ENCODE measurements around the gene MS4A3.
"Not testable (repeated sequence)": the region's sequence is repeated elsewhere in the genome, so short reads cannot be mapped to it uniquely, and the experiment has no call there.

The MS4A3 gene, protein sequence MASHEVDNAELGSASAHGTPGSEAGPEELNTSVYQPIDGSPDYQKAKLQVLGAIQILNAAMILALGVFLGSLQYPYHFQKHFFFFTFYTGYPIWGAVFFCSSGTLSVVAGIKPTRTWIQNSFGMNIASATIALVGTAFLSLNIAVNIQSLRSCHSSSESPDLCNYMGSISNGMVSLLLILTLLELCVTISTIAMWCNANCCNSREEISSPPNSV

GRCh38 chr11:60056349-60056969, at the start of gene MS4A3:
TSS of gene MS4A3 (plus strand) at chr11:60056665. CDS start at chr11:60061161, 4,496 bp downstream.
- Histone ChIP-seq H3K27me3 (ENCODE audit: control insufficient read depth in 5 of 5, insufficient read depth in 4 of 5, low read length in 5 of 5) (peaks cover 0 to 5% (median 0%) of the 10 kb centered on the region in 5 donors), H3K4me3 (ENCODE audit: low read depth in 1 of 5, low read length in 5 of 5) (no peak within 1 kb of the TSS), H3K4me1 (ENCODE audit: control insufficient read depth in 5 of 5, insufficient read depth in 5 of 5, low read length in 5 of 5) (no peaks in the 10 kb centered on the region), H3K36me3 (ENCODE audit: control insufficient read depth in 5 of 5, insufficient read depth in 5 of 5, low read length in 5 of 5) (no peaks in the 10 kb centered on the region), H3K27ac (ENCODE audit: low read depth, low read length) (no peak within 1 kb of the TSS), H3K9ac (ENCODE audit: low read length in 5 of 5) (no peak within 1 kb of the TSS), H3K9me3 (ENCODE audit: control insufficient read depth in 5 of 5, low read length in 5 of 5) (peaks cover 0 to 3% (median 0%) of the 10 kb centered on the region in 5 donors)

- H3K4me3 ChIP-seq (ENCODE audit: low read depth in 1 of 5, low read length in 5 of 5), result no peak within 1 kb of the TSS
- H3K9me3 ChIP-seq (ENCODE audit: control insufficient read depth in 5 of 5, low read length in 5 of 5), result no peaks in the 10 kb centered on the region
- no peaks in the 10 kb centered on the region for H3K27me3 ChIP-seq (ENCODE audit: control insufficient read depth in 5 of 5, insufficient read depth in 4 of 5, low read length in 5 of 5)
- H3K36me3 ChIP-seq (ENCODE audit: control insufficient read depth in 5 of 5, insufficient read depth in 5 of 5, low read length in 5 of 5), result no peaks in the 10 kb centered on the region
- H3K4me1 ChIP-seq (ENCODE audit: control insufficient read depth in 5 of 5, insufficient read depth in 5 of 5, low read length in 5 of 5), result no peaks in the 10 kb centered on the region
- H3K9ac ChIP-seq (ENCODE audit: low read length in 5 of 5), result no peak within 1 kb of the TSS
- no peak within 1 kb of the TSS for H3K27ac ChIP-seq (ENCODE audit: low read depth, low read length)
Measured at GRCh38 chr11:60016881-60017280, 39.6 kb upstream of the MS4A3 start, which contains the start of gene OOSP4B. TSS of gene OOSP4B (plus strand) at chr11:60017181.

DNA sequence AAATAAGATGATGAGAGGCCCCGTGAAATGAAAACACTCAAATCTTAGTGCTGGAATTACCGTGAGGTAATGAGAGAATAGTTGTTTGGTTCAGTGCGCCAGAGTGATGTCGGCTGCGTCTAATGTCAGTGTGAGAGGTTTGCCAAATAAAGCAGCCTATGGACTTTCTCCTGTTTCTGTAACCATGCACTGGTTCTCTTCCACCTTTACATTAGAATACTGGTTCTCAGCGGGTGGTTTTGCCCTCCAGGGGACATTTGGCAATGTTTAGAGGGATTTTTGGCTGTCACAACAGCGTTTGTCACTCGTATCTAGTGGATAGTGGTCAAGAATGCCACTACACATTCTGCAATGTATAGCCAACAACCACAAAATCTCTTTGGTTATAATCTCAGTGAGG, 38.4 kb upstream of the MS4A3 start:
- Histone ChIP-seq H3K4me1 (ENCODE audit: control insufficient read depth in 5 of 5, insufficient read depth in 5 of 5, low read length in 5 of 5) (no peaks in the 10 kb centered on the region), H3K27me3 (ENCODE audit: control insufficient read depth in 5 of 5, insufficient read depth in 4 of 5, low read length in 5 of 5) (no peaks in the 10 kb centered on the region), H3K9ac (ENCODE audit: low read length in 5 of 5) (no peak overlapping the region), H3K36me3 (ENCODE audit: control insufficient read depth in 5 of 5, insufficient read depth in 5 of 5, low read length in 5 of 5) (no peaks in the 10 kb centered on the region), H3K27ac (ENCODE audit: low read depth, low read length) (no peak overlapping the region), H3K9me3 (ENCODE audit: control insufficient read depth in 5 of 5, low read length in 5 of 5) (no peaks in the 10 kb centered on the region), H3K4me3 (ENCODE audit: low read depth in 1 of 5, low read length in 5 of 5) (no peak overlapping the region)

DNA sequence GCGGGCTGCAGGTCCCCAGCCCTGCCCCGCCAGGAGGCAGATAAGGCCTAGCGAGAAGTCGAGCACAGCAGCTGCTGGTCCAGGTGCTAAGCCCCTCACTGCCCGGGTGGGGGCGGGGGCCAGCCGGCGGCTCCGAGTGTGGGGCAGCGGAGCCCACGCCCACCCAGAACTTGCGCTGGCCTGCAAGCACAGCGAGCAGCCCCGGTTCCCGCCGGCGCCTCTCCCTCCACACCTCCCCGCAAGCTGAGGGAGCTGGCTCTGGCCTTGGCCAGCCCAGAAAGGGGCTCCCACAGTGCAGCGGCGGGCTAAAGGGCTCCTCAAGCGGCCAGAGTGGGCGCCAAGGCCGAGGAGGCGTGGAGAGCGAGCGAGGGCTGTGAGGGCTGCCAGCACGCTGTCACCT, 36.1 kb upstream of the MS4A3 start:
- H3K27me3 ChIP-seq (ENCODE audit: control insufficient read depth in 5 of 5, insufficient read depth in 4 of 5, low read length in 5 of 5); H3K4me1 ChIP-seq (ENCODE audit: control insufficient read depth in 5 of 5, insufficient read depth in 5 of 5, low read length in 5 of 5); H3K4me3 ChIP-seq (ENCODE audit: low read depth in 1 of 5, low read length in 5 of 5); H3K9ac ChIP-seq (ENCODE audit: low read length in 5 of 5); H3K27ac ChIP-seq (ENCODE audit: low read depth, low read length); H3K9me3 ChIP-seq (ENCODE audit: control insufficient read depth in 5 of 5, low read length in 5 of 5); H3K36me3 ChIP-seq (ENCODE audit: control insufficient read depth in 5 of 5, insufficient read depth in 5 of 5, low read length in 5 of 5): not testable (repeated sequence)

- Histone ChIP-seq H3K27ac (ENCODE audit: low read depth, low read length) (no peak overlapping the region), H3K4me3 (ENCODE audit: low read depth in 1 of 5, low read length in 5 of 5) (no peak overlapping the region), H3K9me3 (ENCODE audit: control insufficient read depth in 5 of 5, low read length in 5 of 5) (no peaks in the 10 kb centered on the region), H3K4me1 (ENCODE audit: control insufficient read depth in 5 of 5, insufficient read depth in 5 of 5, low read length in 5 of 5) (no peaks in the 10 kb centered on the region), H3K36me3 (ENCODE audit: control insufficient read depth in 5 of 5, insufficient read depth in 5 of 5, low read length in 5 of 5) (no peaks in the 10 kb centered on the region), H3K27me3 (ENCODE audit: control insufficient read depth in 5 of 5, insufficient read depth in 4 of 5, low read length in 5 of 5) (no peaks in the 10 kb centered on the region), H3K9ac (ENCODE audit: low read length in 5 of 5) (no peak overlapping the region)
Measured at GRCh38 chr11:60029015-60029632, 27.3 kb upstream of the MS4A3 start.

- H3K27ac ChIP-seq (ENCODE audit: low read depth, low read length), result no peak within 1 kb of the TSS
- H3K4me1 ChIP-seq (ENCODE audit: control insufficient read depth in 5 of 5, insufficient read depth in 5 of 5, low read length in 5 of 5), result no peaks in the 10 kb centered on the region
- no peak within 1 kb of the TSS for H3K9ac ChIP-seq (ENCODE audit: low read length in 5 of 5)
- H3K4me3 ChIP-seq (ENCODE audit: low read depth in 1 of 5, low read length in 5 of 5), result no peak within 1 kb of the TSS
- no peaks in the 10 kb centered on the region for H3K36me3 ChIP-seq (ENCODE audit: control insufficient read depth in 5 of 5, insufficient read depth in 5 of 5, low read length in 5 of 5)
- no peaks in the 10 kb centered on the region for H3K27me3 ChIP-seq (ENCODE audit: control insufficient read depth in 5 of 5, insufficient read depth in 4 of 5, low read length in 5 of 5)
- no peaks in the 10 kb centered on the region for H3K9me3 ChIP-seq (ENCODE audit: control insufficient read depth in 5 of 5, low read length in 5 of 5)
Measured at GRCh38 chr11:60040109-60040508, 16.4 kb upstream of the MS4A3 start, which contains the start of gene OOSP2. TSS of gene OOSP2 (plus strand) at chr11:60040409. CDS start at chr11:60040460, 51 bp downstream.

DNA sequence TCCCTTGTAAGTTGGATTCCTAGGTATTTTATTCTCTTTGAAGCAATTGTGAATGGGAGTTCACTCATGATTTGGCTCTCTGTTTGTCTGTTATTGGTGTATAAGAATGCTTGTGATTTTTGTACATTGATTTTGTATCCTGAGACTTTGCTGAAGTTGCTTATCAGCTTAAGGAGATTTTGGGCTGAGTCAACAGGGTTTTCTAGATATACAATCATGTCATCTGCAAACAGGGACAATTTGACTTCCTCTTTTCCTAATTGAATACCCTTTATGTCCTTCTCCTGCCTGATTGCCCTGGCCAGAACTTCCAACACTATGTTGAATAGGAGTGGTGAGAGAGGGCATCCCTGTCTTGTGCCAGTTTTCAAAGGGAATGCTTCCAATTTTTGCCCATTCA, 6.0 kb upstream of the MS4A3 start:
- H3K36me3 ChIP-seq (ENCODE audit: control insufficient read depth in 5 of 5, insufficient read depth in 5 of 5, low read length in 5 of 5); H3K27ac ChIP-seq (ENCODE audit: low read depth, low read length); H3K27me3 ChIP-seq (ENCODE audit: control insufficient read depth in 5 of 5, insufficient read depth in 4 of 5, low read length in 5 of 5): not testable (repeated sequence)

GRCh38 chr11:60050839-60051238, 5.6 kb upstream of the MS4A3 start:
- not testable (repeated sequence) for H3K27me3 ChIP-seq (ENCODE audit: control insufficient read depth in 5 of 5, insufficient read depth in 4 of 5, low read length in 5 of 5)

More for the DNA sequence above, 6.0 kb upstream of the MS4A3 start:
- H3K4me3 ChIP-seq (ENCODE audit: low read depth in 1 of 5, low read length in 5 of 5); H3K9ac ChIP-seq (ENCODE audit: low read length in 5 of 5); H3K4me1 ChIP-seq (ENCODE audit: control insufficient read depth in 5 of 5, insufficient read depth in 5 of 5, low read length in 5 of 5); H3K9me3 ChIP-seq (ENCODE audit: control insufficient read depth in 5 of 5, low read length in 5 of 5): not testable (repeated sequence)

DNA sequence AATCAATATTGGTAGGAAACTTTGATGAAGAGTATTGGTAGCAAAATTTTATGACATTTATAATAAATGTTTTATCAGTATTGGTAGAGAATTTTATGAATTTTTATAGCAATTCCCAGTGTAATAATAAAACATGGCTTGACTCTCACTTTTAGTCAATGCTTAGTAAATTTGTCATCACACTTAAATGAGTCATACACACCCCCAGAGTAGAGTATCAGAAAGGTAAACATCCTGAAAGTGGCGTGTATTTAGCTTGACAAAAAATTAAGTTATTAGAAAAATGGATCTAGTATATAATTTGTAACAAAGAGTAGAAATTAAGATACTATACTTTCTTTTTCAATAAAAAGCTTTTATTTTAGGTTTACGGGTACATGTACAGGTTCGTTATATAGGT, 2.6 kb downstream of the MS4A3 start:
- Histone ChIP-seq H3K4me1 (ENCODE audit: control insufficient read depth in 5 of 5, insufficient read depth in 5 of 5, low read length in 5 of 5) (no peaks in the 10 kb centered on the region), H3K9me3 (ENCODE audit: control insufficient read depth in 5 of 5, low read length in 5 of 5) (peaks cover 0 to 3% (median 0%) of the 10 kb centered on the region in 5 donors), H3K27ac (ENCODE audit: low read depth, low read length) (no peak overlapping the region), H3K9ac (ENCODE audit: low read length in 5 of 5) (no peak overlapping the region), H3K36me3 (ENCODE audit: control insufficient read depth in 5 of 5, insufficient read depth in 5 of 5, low read length in 5 of 5) (no peaks in the 10 kb centered on the region), H3K4me3 (ENCODE audit: low read depth in 1 of 5, low read length in 5 of 5) (no peak overlapping the region), H3K27me3 (ENCODE audit: control insufficient read depth in 5 of 5, insufficient read depth in 4 of 5, low read length in 5 of 5) (peaks cover 0 to 5% (median 0%) of the 10 kb centered on the region in 5 donors)

More at GRCh38 chr11:60050839-60051238, 5.6 kb upstream of the MS4A3 start:
- not testable (repeated sequence) for H3K4me1 ChIP-seq (ENCODE audit: control insufficient read depth in 5 of 5, insufficient read depth in 5 of 5, low read length in 5 of 5); H3K36me3 ChIP-seq (ENCODE audit: control insufficient read depth in 5 of 5, insufficient read depth in 5 of 5, low read length in 5 of 5); H3K4me3 ChIP-seq (ENCODE audit: low read depth in 1 of 5, low read length in 5 of 5); H3K9me3 ChIP-seq (ENCODE audit: control insufficient read depth in 5 of 5, low read length in 5 of 5); H3K27ac ChIP-seq (ENCODE audit: low read depth, low read length); H3K9ac ChIP-seq (ENCODE audit: low read length in 5 of 5)

- H3K4me1 ChIP-seq (ENCODE audit: control insufficient read depth in 5 of 5, insufficient read depth in 5 of 5, low read length in 5 of 5), result no peaks in the 10 kb centered on the region
- H3K27me3 ChIP-seq (ENCODE audit: control insufficient read depth in 5 of 5, insufficient read depth in 4 of 5, low read length in 5 of 5), result peaks cover 0 to 5% (median 0%) of the 10 kb centered on the region in 5 donors
- peaks cover 0 to 3% (median 0%) of the 10 kb centered on the region in 5 donors for H3K9me3 ChIP-seq (ENCODE audit: control insufficient read depth in 5 of 5, low read length in 5 of 5)
- no peaks in the 10 kb centered on the region for H3K36me3 ChIP-seq (ENCODE audit: control insufficient read depth in 5 of 5, insufficient read depth in 5 of 5, low read length in 5 of 5)
- H3K4me3 ChIP-seq (ENCODE audit: low read depth in 1 of 5, low read length in 5 of 5), result no peak overlapping the region
- no peak overlapping the region for H3K27ac ChIP-seq (ENCODE audit: low read depth, low read length)
- no peak overlapping the region for H3K9ac ChIP-seq (ENCODE audit: low read length in 5 of 5)
Measured at GRCh38 chr11:60059521-60060240, 3.2 kb downstream of the MS4A3 start.

Data from subcutaneous abdominal adipose tissue (tissue), 5 donors.